H9 (cell line): ENCODE data around the gene INVS. TPM values are rescaled to one million over a fixed set of nuclear protein-coding genes. Genes with fewer than 3 reads are reported as not detected.

Source experiments
- DNase-seq: peaks from one replicate; pipeline ENCODE4 v3.0.0-alpha.2; 2017
- H2AFZ ChIP-seq: one replicate; pipeline ENCODE4 v1.6.1; 2013; ENCODE audit warnings: mild to moderate bottlenecking, low read length, control low read depth, moderate library complexity
- H2AK5ac ChIP-seq: 2 replicates; pipeline ENCODE4 v1.6.1; 2013; ENCODE audit warnings: low read length, control low read depth, mixed read lengths; ENCODE audit not compliant: insufficient read length
- H2BK120ac ChIP-seq: one replicate; pipeline ENCODE4 v1.6.1; 2013; ENCODE audit warnings: low read depth, mild to moderate bottlenecking, low read length, control low read depth, inconsistent platforms; ENCODE audit not compliant: poor library complexity, severe bottlenecking
- H2BK12ac ChIP-seq: 2 replicates; pipeline ENCODE4 v1.6.1; 2013; ENCODE audit warnings: low read length, control low read depth, mixed read lengths, low read depth; ENCODE audit not compliant: insufficient read length
- H2BK15ac ChIP-seq: 2 replicates; pipeline ENCODE4 v1.6.1; 2013; ENCODE audit warnings: low read depth, low read length, control low read depth
- H2BK20ac ChIP-seq: one replicate; pipeline ENCODE4 v1.6.1; 2013; ENCODE audit warnings: low read depth, mild to moderate bottlenecking, low read length, control low read depth, inconsistent platforms; ENCODE audit not compliant: poor library complexity, severe bottlenecking
- H2BK5ac ChIP-seq: 2 replicates; pipeline ENCODE4 v1.6.1; 2013; ENCODE audit warnings: low read length, control low read depth, mixed read lengths; ENCODE audit not compliant: insufficient read length
- H3K14ac ChIP-seq: 2 replicates; pipeline ENCODE4 v1.6.1; 2013; ENCODE audit warnings: low read length, control low read depth; ENCODE audit not compliant: insufficient read depth
- H3K18ac ChIP-seq: 2 replicates; pipeline ENCODE4 v1.6.1; 2013; ENCODE audit warnings: low read depth, mild to moderate bottlenecking, mixed read lengths, low read length, control low read depth; ENCODE audit not compliant: insufficient read length
- H3K23ac ChIP-seq: 2 replicates; pipeline ENCODE4 v1.6.1; 2013; ENCODE audit warnings: low read length, control low read depth, mixed read lengths, low read depth; ENCODE audit not compliant: insufficient read length
- H3K23me2 ChIP-seq: 2 replicates; pipeline ENCODE4 v1.6.1; 2013; ENCODE audit warnings: low read depth, mild to moderate bottlenecking, mixed read lengths, low read length, control low read depth; ENCODE audit not compliant: insufficient read length, poor library complexity, severe bottlenecking
- H3K27ac ChIP-seq: 2 replicates; pipeline ENCODE4 v1.5.1; 2013; ENCODE audit warnings: low read length, control low read depth, mixed read lengths, low read depth; ENCODE audit not compliant: insufficient read length
- H3K27me3 ChIP-seq: 2 replicates; pipeline ENCODE4 v1.6.1; 2013; ENCODE audit warnings: low read length, control low read depth, inconsistent platforms; ENCODE audit not compliant: insufficient read depth
- H3K4ac ChIP-seq: 2 replicates; pipeline ENCODE4 v1.6.1; 2013; ENCODE audit warnings: low read depth, mild to moderate bottlenecking, control low read depth, inconsistent platforms, low read length, moderate library complexity
- H3K4me1 ChIP-seq: 2 replicates; pipeline ENCODE4 v1.6.1; 2013; ENCODE audit warnings: low read length, control low read depth, inconsistent platforms; ENCODE audit not compliant: insufficient read depth
- H3K4me2 ChIP-seq: 2 replicates; pipeline ENCODE4 v1.6.1; 2013; ENCODE audit warnings: low read length, control low read depth, mixed read lengths; ENCODE audit not compliant: insufficient read length, insufficient read depth
- H3K56ac ChIP-seq: 2 replicates; pipeline ENCODE4 v1.6.1; 2013; ENCODE audit warnings: low read depth, mild to moderate bottlenecking, mixed read lengths, low read length, control low read depth; ENCODE audit not compliant: insufficient read length
- H3K79me1 ChIP-seq: 2 replicates; pipeline ENCODE4 v1.6.1; 2013; ENCODE audit warnings: low read depth, mild to moderate bottlenecking, moderate library complexity, low read length, control low read depth, inconsistent platforms; ENCODE audit not compliant: insufficient read depth, poor library complexity, severe bottlenecking
- H3K79me2 ChIP-seq: 2 replicates; pipeline ENCODE4 v1.6.1; 2013; ENCODE audit warnings: low read length, control low read depth, inconsistent platforms; ENCODE audit not compliant: insufficient read depth
- H3K9ac ChIP-seq: 2 replicates; pipeline ENCODE4 v1.6.1; 2013; ENCODE audit warnings: low read length, control low read depth, mixed read lengths; ENCODE audit not compliant: insufficient read length; ENCODE audit errors: extremely low read depth
- H3K9me3 ChIP-seq: one replicate; pipeline ENCODE4 v1.6.1; 2013; ENCODE audit warnings: low read depth, low read length, inconsistent platforms; ENCODE audit not compliant: control insufficient read depth
- H3T11ph ChIP-seq: one replicate; pipeline ENCODE4 v1.6.1; 2013; ENCODE audit warnings: mild to moderate bottlenecking, low read length, control low read depth, inconsistent platforms
- H4K20me1 ChIP-seq: one replicate; pipeline ENCODE4 v1.6.1; 2013; ENCODE audit not compliant: control insufficient read depth, insufficient read length, insufficient read depth
- H4K5ac ChIP-seq: 2 replicates; pipeline ENCODE4 v1.6.1; 2013; ENCODE audit warnings: low read depth, mild to moderate bottlenecking, mixed read lengths, low read length, control low read depth; ENCODE audit not compliant: insufficient read length
- H4K8ac ChIP-seq: replicated peaks from 2 replicates; pipeline ENCODE4 v1.6.1; 2013; ENCODE audit warnings: low read length, control low read depth, mixed read lengths, low read depth; ENCODE audit not compliant: insufficient read length
- H4K91ac ChIP-seq: 2 replicates; pipeline ENCODE4 v1.6.1; 2013; ENCODE audit warnings: low read depth, mild to moderate bottlenecking, moderate library complexity, mixed read lengths, low read length, control low read depth; ENCODE audit not compliant: insufficient read length
- H3K27ac Mint-ChIP-seq, 3 experiments: 2 replicates in 2 of 3; 3 replicates in 1 of 3; pipeline ENCODE4 v1.8.0; 2020 to 2021; ENCODE audit warnings: mixed read lengths in 3 of 3, mild to moderate bottlenecking in 1 of 3, moderate library complexity in 1 of 3
- H3K27me3 Mint-ChIP-seq: 2 replicates; pipeline ENCODE4 v1.8.0; 2021; ENCODE audit warnings: low read depth, mild to moderate bottlenecking, moderate library complexity, mixed read lengths
- H3K36me3 Mint-ChIP-seq, 3 experiments: 2 replicates in 2 of 3; 3 replicates in 1 of 3; pipeline ENCODE4 v1.8.0; 2020 to 2021; ENCODE audit warnings: low read depth in 3 of 3, mixed read lengths in 3 of 3; ENCODE audit not compliant: insufficient read depth in 1 of 3
- H3K4me1 Mint-ChIP-seq, 2 experiments: 2 replicates each; pipeline ENCODE4 v1.8.0; 2020; ENCODE audit warnings: mixed read lengths in 2 of 2
- H3K4me3 Mint-ChIP-seq, 2 experiments: 2 replicates in 1 of 2; 3 replicates in 1 of 2; pipeline ENCODE4 v1.8.0; 2020 to 2021; ENCODE audit warnings: mild to moderate bottlenecking in 2 of 2, mixed read lengths in 2 of 2, moderate library complexity in 1 of 2
- H3K9me3 Mint-ChIP-seq, 2 experiments: 2 replicates in 1 of 2; 3 replicates in 1 of 2; pipeline ENCODE4 v1.8.0; 2020; ENCODE audit warnings: mild to moderate bottlenecking in 2 of 2, mixed read lengths in 2 of 2, moderate library complexity in 1 of 2
- total RNA-seq: library from RNA; stranded (reverse); gene quantifications from 2 replicates; pipeline ENCODE4 v1.2.1, GENCODE V29; 2021
- TF ChIP-seq, protein P1 (sequence below): fragments of 200-600 bp; sonication (generic); conservative IDR thresholded peaks from 3 replicates; pipeline ENCODE4 v1.8.0; 2021; ENCODE audit warnings: antibody characterized with exemption, mild to moderate bottlenecking

Gene INVS
- total RNA-seq, 1 experiment from 2014 or later, result 7.5 TPM

GRCh38 chr9:100167176-100167575, 68.1 kb downstream of the INVS start:
- Histone ChIP-seq H3K56ac (no peak overlapping the region), H2BK120ac (no peak overlapping the region), H4K91ac (no peak overlapping the region), H3K18ac (no peak overlapping the region), H2AFZ (no peak overlapping the region), H3K9me3 (no peaks in the 10 kb centered on the region), H3K23ac (no peak overlapping the region), H2BK5ac (no peak overlapping the region), H3T11ph (no peak overlapping the region), H3K23me2 (no peaks in the 10 kb centered on the region), H3K27me3 (no peaks in the 10 kb centered on the region), H4K8ac (no peak overlapping the region), H3K9ac (no peak overlapping the region), H3K4me2 (no peak overlapping the region), H3K4me1 (no peaks in the 10 kb centered on the region), H2AK5ac (no peak overlapping the region), H4K20me1 (no peaks in the 10 kb centered on the region), H2BK15ac (no peak overlapping the region), H4K5ac (no peak overlapping the region), H3K4ac (no peak overlapping the region), H2BK12ac (no peak overlapping the region), H3K27ac (no peak overlapping the region), H3K79me2 (no peaks in the 10 kb centered on the region), H3K14ac (no peak overlapping the region), H2BK20ac (no peak overlapping the region), H3K79me1 (no peaks in the 10 kb centered on the region)
- Mint-ChIP-seq H3K27me3 (no peaks in the 10 kb centered on the region), H3K4me1 (peaks cover 5 to 6% of the 10 kb centered on the region in 2 experiments; a peak in 2 of 4 replicates), H3K4me3 (no peak overlapping the region), H3K36me3 (no peaks in the 10 kb centered on the region), H3K27ac (no peak overlapping the region), H3K9me3 (no peaks in the 10 kb centered on the region)
- TF ChIP-seq, protein P1, sequence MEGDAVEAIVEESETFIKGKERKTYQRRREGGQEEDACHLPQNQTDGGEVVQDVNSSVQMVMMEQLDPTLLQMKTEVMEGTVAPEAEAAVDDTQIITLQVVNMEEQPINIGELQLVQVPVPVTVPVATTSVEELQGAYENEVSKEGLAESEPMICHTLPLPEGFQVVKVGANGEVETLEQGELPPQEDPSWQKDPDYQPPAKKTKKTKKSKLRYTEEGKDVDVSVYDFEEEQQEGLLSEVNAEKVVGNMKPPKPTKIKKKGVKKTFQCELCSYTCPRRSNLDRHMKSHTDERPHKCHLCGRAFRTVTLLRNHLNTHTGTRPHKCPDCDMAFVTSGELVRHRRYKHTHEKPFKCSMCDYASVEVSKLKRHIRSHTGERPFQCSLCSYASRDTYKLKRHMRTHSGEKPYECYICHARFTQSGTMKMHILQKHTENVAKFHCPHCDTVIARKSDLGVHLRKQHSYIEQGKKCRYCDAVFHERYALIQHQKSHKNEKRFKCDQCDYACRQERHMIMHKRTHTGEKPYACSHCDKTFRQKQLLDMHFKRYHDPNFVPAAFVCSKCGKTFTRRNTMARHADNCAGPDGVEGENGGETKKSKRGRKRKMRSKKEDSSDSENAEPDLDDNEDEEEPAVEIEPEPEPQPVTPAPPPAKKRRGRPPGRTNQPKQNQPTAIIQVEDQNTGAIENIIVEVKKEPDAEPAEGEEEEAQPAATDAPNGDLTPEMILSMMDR, result no peak
- DNase-seq, result no peak
